Measurements from ENCODE around the gene SLC6A16.
"Not testable (repeated sequence)": the region's sequence is repeated elsewhere in the genome, so short reads cannot be mapped to it uniquely, and the experiment has no call there.

SLC6A16 gene

DNA sequence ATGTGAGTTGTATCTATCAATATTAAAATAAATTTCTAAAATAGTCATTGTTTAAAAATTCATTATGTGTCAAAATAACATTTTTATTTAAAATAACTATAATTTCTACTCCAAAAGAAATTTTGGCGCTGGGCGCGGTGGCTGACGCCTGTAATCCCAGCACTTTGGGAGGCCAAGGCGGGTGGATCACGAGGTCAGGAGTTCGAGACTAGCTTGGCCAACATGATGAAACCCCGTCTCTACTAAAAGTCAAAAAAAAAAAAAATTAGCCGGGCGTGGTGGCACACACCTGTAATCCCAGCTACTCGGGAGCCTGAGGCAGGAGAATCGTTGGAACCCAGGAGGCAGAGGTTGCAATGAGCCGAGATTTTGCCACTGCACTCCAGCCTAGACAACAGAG lies 765 bp upstream of the SLC6A16 start:
- not testable (repeated sequence) for H3K9ac ChIP-seq (ENCODE audit: low read depth, low read length); H3K4me3 ChIP-seq (ENCODE audit: low read depth, low read length); H3K4me1 ChIP-seq (ENCODE audit: control insufficient read depth, insufficient read depth, low read length)

DNA sequence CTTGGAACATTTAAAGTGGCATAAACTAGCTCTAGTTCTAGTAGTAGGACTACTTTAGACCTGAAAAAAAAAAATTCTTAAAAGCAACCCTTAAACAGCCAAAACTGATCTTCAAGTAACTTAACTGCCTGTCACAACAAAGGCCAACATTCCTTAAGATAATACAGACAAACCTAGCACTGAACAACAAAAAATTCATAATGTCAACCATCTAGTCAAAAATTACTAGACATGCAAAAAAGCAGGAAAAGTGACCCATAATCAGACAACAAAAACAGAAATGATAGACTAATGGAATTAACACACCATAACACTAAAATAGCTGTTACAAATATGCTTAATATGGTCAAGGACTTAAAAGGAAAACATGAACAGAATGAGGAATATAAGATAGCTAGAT lies 6.7 kb downstream of the SLC6A16 start:
- Histone ChIP-seq H3K27ac (ENCODE audit: low read depth, low read length) (no peak overlapping the region), H3K4me3 (ENCODE audit: low read depth, low read length) (no peak overlapping the region), H3K4me1 (ENCODE audit: control insufficient read depth, insufficient read depth, low read length) (no peaks in the 10 kb centered on the region), H3K9ac (ENCODE audit: low read depth, low read length) (no peak overlapping the region), H3K36me3 (ENCODE audit: control insufficient read depth, insufficient read depth, low read length) (no peaks in the 10 kb centered on the region), H3K27me3 (ENCODE audit: control insufficient read depth, insufficient read depth, low read length) (no peaks in the 10 kb centered on the region), H3K9me3 (ENCODE audit: control insufficient read depth, insufficient read depth, low read length) (peaks cover 3% of the 10 kb centered on the region; the same call in 1 of the 2 replicates)

More for the DNA sequence above, 765 bp upstream of the SLC6A16 start:
- H3K9me3 ChIP-seq (ENCODE audit: control insufficient read depth, insufficient read depth, low read length); H3K27ac ChIP-seq (ENCODE audit: low read depth, low read length); H3K36me3 ChIP-seq (ENCODE audit: control insufficient read depth, insufficient read depth, low read length); H3K27me3 ChIP-seq (ENCODE audit: control insufficient read depth, insufficient read depth, low read length): not testable (repeated sequence)

DNA sequence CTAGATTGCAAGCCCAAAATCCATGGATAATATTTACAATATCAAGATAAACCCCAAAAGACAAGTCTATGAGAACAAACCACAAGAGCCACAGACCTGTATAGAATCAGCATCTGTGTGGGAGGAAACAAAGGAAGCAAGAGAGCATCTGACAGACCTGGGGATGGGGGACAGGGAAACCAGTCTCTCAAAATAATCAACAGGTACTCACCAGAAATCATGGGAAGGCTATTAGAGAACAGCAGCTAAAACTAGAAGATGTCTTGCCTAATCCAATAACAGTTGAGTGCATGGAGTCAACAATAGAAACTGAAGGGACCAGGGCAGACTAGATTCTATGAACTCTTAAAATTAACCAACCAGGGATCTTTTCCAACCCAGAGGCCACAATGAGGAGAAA lies 8.7 kb downstream of the SLC6A16 start:
- Histone ChIP-seq H3K9ac (ENCODE audit: low read depth, low read length) (no peak overlapping the region), H3K36me3 (ENCODE audit: control insufficient read depth, insufficient read depth, low read length) (no peaks in the 10 kb centered on the region), H3K27ac (ENCODE audit: low read depth, low read length) (no peak overlapping the region), H3K9me3 (ENCODE audit: control insufficient read depth, insufficient read depth, low read length) (peaks cover 3% of the 10 kb centered on the region; the same call in 1 of the 2 replicates), H3K27me3 (ENCODE audit: control insufficient read depth, insufficient read depth, low read length) (no peaks in the 10 kb centered on the region), H3K4me1 (ENCODE audit: control insufficient read depth, insufficient read depth, low read length) (no peaks in the 10 kb centered on the region), H3K4me3 (ENCODE audit: low read depth, low read length) (no peak overlapping the region)

DNA sequence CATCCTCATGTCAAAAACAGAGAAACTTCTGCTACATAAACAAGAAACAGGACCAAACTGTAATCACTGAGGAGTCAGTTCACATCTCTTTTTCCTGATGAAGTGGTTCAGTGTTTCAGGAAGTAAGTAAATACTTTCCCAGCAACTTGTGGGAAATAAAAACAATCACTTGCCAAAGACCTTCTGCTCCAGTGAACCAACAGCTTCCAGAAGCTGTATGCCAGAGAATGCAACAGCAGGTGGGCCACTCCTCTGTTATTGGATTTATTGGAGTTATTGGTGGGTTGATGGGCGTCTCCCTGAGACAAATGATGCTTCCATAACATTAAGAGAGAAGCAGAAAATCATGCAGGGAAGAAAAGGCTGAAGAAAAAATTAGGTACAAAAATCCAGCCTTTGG lies 9.9 kb downstream of the SLC6A16 start:
- Histone ChIP-seq H3K27me3 (ENCODE audit: control insufficient read depth, insufficient read depth, low read length) (no peaks in the 10 kb centered on the region), H3K36me3 (ENCODE audit: control insufficient read depth, insufficient read depth, low read length) (no peaks in the 10 kb centered on the region), H3K9ac (ENCODE audit: low read depth, low read length) (no peak overlapping the region)

GRCh38 chr19:49309087-49309486 lies 15.9 kb downstream of the SLC6A16 start:
- H3K36me3 ChIP-seq (ENCODE audit: control insufficient read depth, insufficient read depth, low read length), result no peaks in the 10 kb centered on the region
- H3K9me3 ChIP-seq (ENCODE audit: control insufficient read depth, insufficient read depth, low read length), result no peaks in the 10 kb centered on the region
- no peaks in the 10 kb centered on the region for H3K4me1 ChIP-seq (ENCODE audit: control insufficient read depth, insufficient read depth, low read length)
- H3K27ac ChIP-seq (ENCODE audit: low read depth, low read length), result no peak overlapping the region
- no peak overlapping the region for H3K4me3 ChIP-seq (ENCODE audit: low read depth, low read length)
- no peaks in the 10 kb centered on the region for H3K27me3 ChIP-seq (ENCODE audit: control insufficient read depth, insufficient read depth, low read length)
- no peak overlapping the region for H3K9ac ChIP-seq (ENCODE audit: low read depth, low read length)

More for the DNA sequence above, 9.9 kb downstream of the SLC6A16 start:
- Histone ChIP-seq H3K9me3 (ENCODE audit: control insufficient read depth, insufficient read depth, low read length) (no peaks in the 10 kb centered on the region), H3K4me1 (ENCODE audit: control insufficient read depth, insufficient read depth, low read length) (no peaks in the 10 kb centered on the region), H3K4me3 (ENCODE audit: low read depth, low read length) (no peak overlapping the region), H3K27ac (ENCODE audit: low read depth, low read length) (no peak overlapping the region)

DNA sequence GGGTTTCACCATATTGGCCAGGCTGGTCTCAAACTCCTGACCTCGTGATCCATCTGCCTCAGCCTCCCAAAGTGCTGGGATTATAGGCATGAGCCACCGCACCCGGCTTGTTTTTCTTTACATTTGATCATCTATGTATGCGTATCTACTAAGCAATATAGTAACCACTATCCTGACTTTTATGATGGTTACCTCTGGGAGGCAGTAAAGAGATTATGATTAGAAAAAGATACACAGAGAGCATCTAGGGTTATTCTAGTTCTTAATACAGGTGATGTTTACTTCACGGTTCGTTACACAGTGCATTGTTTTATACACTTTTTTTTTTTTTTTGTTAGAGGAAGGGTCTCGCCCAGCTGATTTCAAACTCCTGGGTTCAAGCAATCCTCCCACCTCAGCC lies 18.3 kb downstream of the SLC6A16 start:
- H3K4me1 ChIP-seq (ENCODE audit: control insufficient read depth, insufficient read depth, low read length); H3K36me3 ChIP-seq (ENCODE audit: control insufficient read depth, insufficient read depth, low read length); H3K27ac ChIP-seq (ENCODE audit: low read depth, low read length); H3K9me3 ChIP-seq (ENCODE audit: control insufficient read depth, insufficient read depth, low read length); H3K27me3 ChIP-seq (ENCODE audit: control insufficient read depth, insufficient read depth, low read length); H3K4me3 ChIP-seq (ENCODE audit: low read depth, low read length); H3K9ac ChIP-seq (ENCODE audit: low read depth, low read length): not testable (repeated sequence)

GRCh38 chr19:49301866-49302252 lies 23.1 kb downstream of the SLC6A16 start:
- no peaks in the 10 kb centered on the region for H3K36me3 ChIP-seq (ENCODE audit: control insufficient read depth, insufficient read depth, low read length)

GRCh38 chr19:49301165-49301865 lies 23.7 kb downstream of the SLC6A16 start:
- Histone ChIP-seq H3K36me3 (ENCODE audit: control insufficient read depth, insufficient read depth, low read length) (no peaks in the 10 kb centered on the region), H3K4me1 (ENCODE audit: control insufficient read depth, insufficient read depth, low read length) (peaks cover 2% of the 10 kb centered on the region; the same call in 1 of the 2 replicates), H3K9me3 (ENCODE audit: control insufficient read depth, insufficient read depth, low read length) (no peaks in the 10 kb centered on the region), H3K4me3 (ENCODE audit: low read depth, low read length) (no peak overlapping the region), H3K27me3 (ENCODE audit: control insufficient read depth, insufficient read depth, low read length) (no peaks in the 10 kb centered on the region), H3K27ac (ENCODE audit: low read depth, low read length) (no peak overlapping the region), H3K9ac (ENCODE audit: low read depth, low read length) (no peak overlapping the region)

More at GRCh38 chr19:49301866-49302252, 23.1 kb downstream of the SLC6A16 start:
- H3K9ac ChIP-seq (ENCODE audit: low read depth, low read length), result no peak overlapping the region
- H3K4me1 ChIP-seq (ENCODE audit: control insufficient read depth, insufficient read depth, low read length), result peaks cover 2% of the 10 kb centered on the region; the same call in 1 of the 2 replicates
- H3K27me3 ChIP-seq (ENCODE audit: control insufficient read depth, insufficient read depth, low read length), result no peaks in the 10 kb centered on the region
- no peaks in the 10 kb centered on the region for H3K9me3 ChIP-seq (ENCODE audit: control insufficient read depth, insufficient read depth, low read length)
- no peak overlapping the region for H3K4me3 ChIP-seq (ENCODE audit: low read depth, low read length)
- H3K27ac ChIP-seq (ENCODE audit: low read depth, low read length), result no peak overlapping the region

DNA sequence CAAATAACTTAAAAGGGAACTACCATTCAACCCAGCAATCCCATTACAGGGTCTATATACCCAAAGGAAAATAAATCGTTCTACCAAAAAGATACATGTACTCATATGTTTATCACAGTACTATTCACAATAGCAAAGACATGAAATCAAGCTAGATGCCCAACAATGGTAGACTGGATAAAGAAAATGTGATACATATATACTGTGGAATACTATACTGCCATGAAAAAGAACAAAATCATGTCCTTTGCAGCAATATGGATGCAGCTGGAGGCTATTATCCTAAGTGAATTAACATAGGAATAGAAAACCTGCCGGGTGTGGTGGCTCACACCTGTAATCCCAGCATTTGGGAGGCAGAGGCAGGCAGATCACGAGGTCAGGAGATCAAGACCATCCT lies 26.3 kb downstream of the SLC6A16 start:
- not testable (repeated sequence) for H3K4me1 ChIP-seq (ENCODE audit: control insufficient read depth, insufficient read depth, low read length); H3K4me3 ChIP-seq (ENCODE audit: low read depth, low read length); H3K36me3 ChIP-seq (ENCODE audit: control insufficient read depth, insufficient read depth, low read length); H3K27me3 ChIP-seq (ENCODE audit: control insufficient read depth, insufficient read depth, low read length); H3K27ac ChIP-seq (ENCODE audit: low read depth, low read length); H3K9me3 ChIP-seq (ENCODE audit: control insufficient read depth, insufficient read depth, low read length); H3K9ac ChIP-seq (ENCODE audit: low read depth, low read length)

DNA sequence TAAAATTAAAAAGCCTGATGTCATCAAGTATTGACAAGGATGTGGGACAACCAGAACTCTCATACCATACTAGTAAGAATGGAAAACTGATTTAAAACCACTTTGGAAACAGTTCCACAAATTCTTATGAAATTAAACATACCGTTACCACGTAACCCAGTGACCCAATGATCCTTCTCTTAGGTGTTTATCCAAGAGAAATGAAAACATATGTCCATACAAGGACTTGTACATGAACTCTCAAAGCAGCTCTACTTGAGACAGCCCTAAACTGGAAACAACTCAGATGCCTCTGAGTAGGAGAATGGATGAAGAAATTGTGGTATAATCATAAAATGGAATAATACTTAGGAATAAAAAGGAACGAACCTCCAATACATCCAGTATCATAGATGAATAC lies 27.6 kb downstream of the SLC6A16 start:
- Histone ChIP-seq H3K9ac (ENCODE audit: low read depth, low read length) (no peak overlapping the region), H3K36me3 (ENCODE audit: control insufficient read depth, insufficient read depth, low read length) (no peaks in the 10 kb centered on the region), H3K27ac (ENCODE audit: low read depth, low read length) (no peak overlapping the region), H3K4me1 (ENCODE audit: control insufficient read depth, insufficient read depth, low read length) (peaks cover 2% of the 10 kb centered on the region; the same call in 1 of the 2 replicates), H3K9me3 (ENCODE audit: control insufficient read depth, insufficient read depth, low read length) (no peaks in the 10 kb centered on the region), H3K27me3 (ENCODE audit: control insufficient read depth, insufficient read depth, low read length) (no peaks in the 10 kb centered on the region), H3K4me3 (ENCODE audit: low read depth, low read length) (no peak overlapping the region)

DNA sequence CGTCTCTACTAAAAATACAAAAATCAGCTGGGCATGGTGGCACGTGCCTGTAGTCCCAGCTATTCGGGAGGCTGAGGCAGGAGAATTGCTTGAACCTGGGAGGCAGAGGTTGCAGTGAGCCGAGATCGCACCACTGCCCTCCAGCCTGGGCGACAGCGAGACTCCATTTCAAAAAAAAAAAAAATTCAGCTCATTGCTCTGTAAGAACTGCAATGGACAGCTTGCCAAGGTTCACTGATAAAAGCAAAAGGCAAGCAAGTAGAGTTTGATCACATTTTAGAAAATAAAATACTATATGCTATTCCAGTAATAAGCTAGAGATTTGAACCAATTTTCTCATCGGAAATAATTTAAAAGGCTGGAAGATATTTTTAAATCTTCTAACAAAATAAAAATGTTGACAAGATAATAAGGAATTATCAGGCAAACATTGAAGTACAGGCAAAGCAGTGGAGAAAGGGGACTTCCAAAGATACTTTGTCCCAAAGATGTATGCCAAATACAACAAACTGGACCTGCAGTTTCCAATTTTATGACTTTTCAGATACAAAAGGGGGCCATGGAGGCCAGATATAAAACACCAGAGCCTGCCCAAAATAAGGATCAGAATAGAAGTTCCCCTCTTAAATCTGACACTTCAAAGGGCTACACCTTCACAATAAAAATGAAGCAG lies 29.6 kb downstream of the SLC6A16 start:
- Histone ChIP-seq H3K27ac (ENCODE audit: low read depth, low read length) (no peak overlapping the region), H3K27me3 (ENCODE audit: control insufficient read depth, insufficient read depth, low read length) (no peaks in the 10 kb centered on the region), H3K36me3 (ENCODE audit: control insufficient read depth, insufficient read depth, low read length) (no peaks in the 10 kb centered on the region), H3K9me3 (ENCODE audit: control insufficient read depth, insufficient read depth, low read length) (no peaks in the 10 kb centered on the region), H3K4me3 (ENCODE audit: low read depth, low read length) (no peak overlapping the region), H3K9ac (ENCODE audit: low read depth, low read length) (no peak overlapping the region), H3K4me1 (ENCODE audit: control insufficient read depth, insufficient read depth, low read length) (no peaks in the 10 kb centered on the region)
